HG03097 (cell line): ENCODE data around the gene LRCH1.

Source experiments
- ATAC-seq: cut with Tn5 transposase; IDR thresholded peaks from one replicate; pipeline ENCODE4 v1.9.1; 2021; ENCODE audit not compliant: unreplicated experiment, low FRiP score

The LRCH1 gene

GRCh38 chr13:46609726-46610125 is 56.8 kb downstream of the LRCH1 start:
- no peak for ATAC-seq

- ATAC-seq, result no peak
Measured at GRCh38 chr13:46612267-46612666, 59.3 kb downstream of the LRCH1 start.

- no peak for ATAC-seq
Measured at GRCh38 chr13:46613409-46614049, 60.6 kb downstream of the LRCH1 start.

GRCh38 chr13:46614582-46614981 is 61.6 kb downstream of the LRCH1 start:
- no peak for ATAC-seq

- no peak for ATAC-seq
Measured at GRCh38 chr13:46615888-46616531, 63.0 kb downstream of the LRCH1 start.

GRCh38 chr13:46617229-46617721 is 64.3 kb downstream of the LRCH1 start:
- ATAC-seq, result no peak

DNA sequence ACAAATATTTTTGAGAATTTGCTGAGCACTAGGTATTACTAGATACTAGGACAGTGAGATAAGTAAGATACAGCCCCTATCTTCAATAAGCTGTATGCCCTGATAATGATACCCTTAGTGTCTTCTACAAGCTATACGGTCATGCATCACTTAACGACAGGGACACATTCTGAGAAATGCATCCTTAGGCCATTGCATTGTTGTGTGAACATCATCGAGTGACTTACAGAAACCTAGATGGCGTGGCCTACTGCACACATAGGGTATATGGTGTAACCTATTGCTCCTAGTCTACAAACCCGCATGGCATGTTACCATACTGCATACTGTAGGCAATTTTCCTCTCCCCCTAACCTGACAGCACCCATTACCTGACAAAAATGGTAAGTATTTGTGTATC is 64.9 kb downstream of the LRCH1 start:
- no peak for ATAC-seq

- ATAC-seq, result no peak
Measured at GRCh38 chr13:46618694-46619254, 65.8 kb downstream of the LRCH1 start.

GRCh38 chr13:46620029-46620428 is 67.1 kb downstream of the LRCH1 start:
- ATAC-seq, result no peak

DNA sequence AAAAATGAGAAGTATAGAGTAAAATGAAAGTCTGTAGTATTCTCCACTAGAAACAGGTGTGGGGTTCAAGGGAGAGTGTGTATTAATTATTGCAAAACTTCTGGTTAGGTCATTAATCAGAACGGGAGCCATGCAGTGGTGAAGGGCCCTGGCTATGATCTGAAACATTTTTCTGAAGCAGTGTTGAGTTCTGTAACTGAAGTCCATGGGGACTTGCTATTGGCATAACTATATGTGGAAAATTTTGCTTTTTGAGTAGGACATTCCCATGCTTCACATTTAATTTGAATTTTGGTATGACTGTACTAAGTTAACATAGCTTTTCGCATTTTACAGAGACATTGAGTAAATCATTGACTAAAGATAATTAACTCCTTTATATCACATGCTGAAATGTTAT is 67.5 kb downstream of the LRCH1 start:
- no peak for ATAC-seq

GRCh38 chr13:46621133-46621532 is 68.2 kb downstream of the LRCH1 start:
- no peak for ATAC-seq

DNA sequence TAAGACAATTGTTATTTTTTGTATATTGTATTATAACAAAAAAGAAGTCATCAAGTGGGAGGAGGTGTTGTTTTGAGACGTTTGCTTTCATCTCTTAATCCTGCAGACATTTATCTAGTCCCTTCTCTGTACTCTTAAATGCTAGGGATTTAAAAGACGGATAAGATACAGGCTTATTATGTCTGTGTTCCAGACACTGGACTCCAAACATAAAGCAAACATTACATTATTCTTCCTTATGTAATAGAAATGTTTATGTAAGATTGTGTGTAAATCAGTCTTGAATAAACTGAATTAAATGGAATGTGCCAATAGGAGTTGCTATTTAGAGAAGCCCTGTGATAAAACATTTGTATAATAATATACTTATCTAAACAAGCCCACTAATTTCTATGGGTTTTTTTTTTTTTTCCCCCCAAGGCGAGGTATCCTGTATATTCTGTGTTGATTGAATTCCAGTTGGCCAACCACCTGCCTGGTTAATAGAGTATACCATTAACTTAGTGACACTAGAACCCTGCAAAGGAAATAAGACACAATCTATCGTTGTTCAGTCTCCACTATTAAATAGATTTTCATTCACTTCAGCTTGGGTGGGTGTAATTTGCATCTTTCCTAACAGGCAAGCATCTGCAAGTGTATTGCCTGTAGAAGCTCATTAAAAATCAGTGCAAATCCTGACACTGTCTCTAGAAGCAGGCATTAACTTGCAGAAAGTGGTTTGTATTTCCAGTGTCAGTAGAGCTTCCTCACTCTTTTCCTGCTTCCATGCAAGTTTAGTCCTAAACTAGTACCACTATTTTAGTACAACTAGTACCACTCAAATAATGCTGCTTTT is 69.0 kb downstream of the LRCH1 start:
- no peak for ATAC-seq

- no peak for ATAC-seq
Measured at GRCh38 chr13:46622630-46623256, 69.8 kb downstream of the LRCH1 start.

DNA sequence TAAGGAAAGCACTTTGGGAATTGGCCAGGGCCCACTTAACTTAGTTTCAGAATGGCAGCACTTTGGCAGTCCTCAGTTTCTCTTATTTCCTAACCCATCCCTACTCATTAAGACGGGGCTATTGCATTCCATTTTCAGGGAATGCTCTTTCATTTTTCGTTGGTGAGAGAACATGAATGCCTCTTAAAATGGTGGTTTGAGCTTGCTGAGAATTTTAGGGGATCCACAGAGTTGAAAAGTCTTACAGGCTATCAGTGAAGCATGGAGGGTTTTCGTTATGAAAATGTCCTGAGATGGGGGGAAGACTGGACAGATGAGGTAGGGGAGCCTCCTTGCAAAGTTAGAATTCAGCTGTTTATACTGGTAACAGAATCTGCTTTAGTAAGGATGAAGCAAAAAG is 71.4 kb downstream of the LRCH1 start:
- no peak for ATAC-seq

GRCh38 chr13:46624821-46625220 is 71.9 kb downstream of the LRCH1 start:
- ATAC-seq, result no peak

- no peak for ATAC-seq
Measured at GRCh38 chr13:46627462-46627861, 74.5 kb downstream of the LRCH1 start.

DNA sequence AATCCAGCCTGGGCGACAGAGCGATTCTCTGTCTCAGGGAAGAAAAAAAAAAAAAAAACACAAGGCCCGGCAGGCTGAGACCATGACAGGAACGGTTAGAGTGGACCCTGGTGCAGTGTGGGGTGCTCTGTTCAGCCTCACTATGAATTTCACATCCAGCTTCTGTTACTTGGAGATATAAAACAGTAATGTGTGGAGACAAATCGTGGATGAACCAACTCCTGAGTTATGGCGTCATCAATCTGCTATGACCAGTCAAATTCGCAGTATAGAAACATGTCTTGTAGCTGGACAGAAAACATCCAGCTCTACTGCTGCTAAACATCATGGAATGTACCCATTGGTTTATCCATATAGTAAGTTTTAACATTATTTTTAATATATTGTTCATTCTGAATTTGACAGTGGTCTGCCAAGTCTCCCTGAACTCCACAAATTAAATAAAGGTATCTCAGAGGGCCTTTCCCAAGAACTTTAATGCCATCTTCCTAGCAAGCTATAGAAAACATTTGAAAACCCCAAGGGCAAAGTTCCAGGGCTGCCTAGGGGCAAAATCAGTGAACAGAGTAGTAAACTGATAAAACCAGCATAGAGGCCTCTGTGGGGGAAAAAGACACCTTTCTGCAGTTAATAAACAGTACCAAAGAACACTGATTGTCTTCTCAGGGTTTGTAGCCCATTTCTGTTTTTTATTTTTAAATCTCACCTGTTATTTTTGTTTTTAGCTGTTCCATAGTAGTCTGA is 75.8 kb downstream of the LRCH1 start:
- ATAC-seq, result no peak

DNA sequence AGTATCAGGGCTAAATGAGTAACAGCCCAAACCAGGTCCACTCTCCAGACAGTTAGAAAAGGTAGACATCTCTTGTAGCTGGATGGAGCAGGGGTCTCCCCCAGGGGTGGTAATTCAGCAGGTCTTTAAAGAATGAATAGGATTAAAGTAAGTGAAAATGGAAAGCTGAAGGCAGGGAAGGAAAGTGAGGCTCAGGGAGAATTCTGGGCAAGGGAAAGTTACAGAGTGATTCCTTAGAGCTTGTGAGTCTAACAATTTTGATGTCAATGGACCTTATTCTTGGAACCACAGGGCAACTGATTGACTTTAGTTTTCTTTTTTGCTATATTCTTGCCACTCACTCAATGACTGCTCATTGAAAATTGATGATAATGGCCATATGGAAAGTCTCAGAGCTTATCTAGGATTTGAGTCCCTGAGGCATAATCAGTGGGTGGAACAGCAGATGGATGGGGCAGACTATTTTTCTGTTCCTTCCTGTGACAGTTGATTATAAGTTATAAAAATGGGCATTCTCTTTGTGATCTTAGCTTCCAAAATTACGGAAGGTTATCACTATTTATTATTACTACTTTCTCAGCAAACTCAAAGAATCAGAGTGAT is 76.9 kb downstream of the LRCH1 start:
- no peak for ATAC-seq

DNA sequence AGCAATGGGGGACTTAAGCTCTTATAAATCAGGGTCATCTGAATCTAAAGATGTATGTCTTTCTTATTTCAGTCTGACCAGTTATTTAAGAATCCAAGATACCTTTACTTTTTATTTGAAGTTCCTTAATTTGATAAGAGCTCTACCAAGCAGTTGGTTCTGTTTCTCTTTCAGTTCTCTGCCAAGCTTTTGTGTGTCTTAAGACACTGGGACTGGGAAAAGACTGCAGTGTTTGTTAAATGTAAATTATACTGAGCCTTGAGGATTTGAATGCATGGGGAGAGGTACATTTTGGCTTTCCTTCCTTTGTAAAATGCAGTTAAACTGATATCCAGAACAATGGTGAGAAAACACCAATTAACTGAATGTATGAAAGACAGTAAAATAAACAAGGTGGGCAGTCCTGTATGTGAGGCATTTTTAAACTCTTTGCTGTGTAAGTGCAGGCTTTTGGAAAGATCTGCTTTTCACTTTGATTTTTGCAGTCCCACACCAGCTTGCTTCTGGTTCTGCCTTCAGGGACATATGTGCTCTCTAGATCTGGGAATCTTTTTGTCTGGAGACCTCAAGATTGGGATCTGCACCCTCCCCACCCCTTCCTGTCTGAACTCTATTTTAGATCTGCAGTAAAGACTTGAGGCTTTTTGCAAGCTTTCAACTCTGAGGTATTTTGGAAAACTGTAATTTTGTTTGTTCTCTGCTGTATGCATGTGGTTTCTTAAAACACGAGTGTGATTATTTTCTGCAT is 77.6 kb downstream of the LRCH1 start:
- no peak for ATAC-seq
